ENCODE data around the gene ACTMAP. TPM values are rescaled to one million over a fixed set of nuclear protein-coding genes. Genes with fewer than 3 reads are reported as not detected.

ACTMAP gene
- total and polyA plus RNA-seq, 2 of the 13 experiments (the other 11 are each of a cell fraction or from before 2014, with no cell fraction given) = 2.2 to 7.9 TPM

DNA sequence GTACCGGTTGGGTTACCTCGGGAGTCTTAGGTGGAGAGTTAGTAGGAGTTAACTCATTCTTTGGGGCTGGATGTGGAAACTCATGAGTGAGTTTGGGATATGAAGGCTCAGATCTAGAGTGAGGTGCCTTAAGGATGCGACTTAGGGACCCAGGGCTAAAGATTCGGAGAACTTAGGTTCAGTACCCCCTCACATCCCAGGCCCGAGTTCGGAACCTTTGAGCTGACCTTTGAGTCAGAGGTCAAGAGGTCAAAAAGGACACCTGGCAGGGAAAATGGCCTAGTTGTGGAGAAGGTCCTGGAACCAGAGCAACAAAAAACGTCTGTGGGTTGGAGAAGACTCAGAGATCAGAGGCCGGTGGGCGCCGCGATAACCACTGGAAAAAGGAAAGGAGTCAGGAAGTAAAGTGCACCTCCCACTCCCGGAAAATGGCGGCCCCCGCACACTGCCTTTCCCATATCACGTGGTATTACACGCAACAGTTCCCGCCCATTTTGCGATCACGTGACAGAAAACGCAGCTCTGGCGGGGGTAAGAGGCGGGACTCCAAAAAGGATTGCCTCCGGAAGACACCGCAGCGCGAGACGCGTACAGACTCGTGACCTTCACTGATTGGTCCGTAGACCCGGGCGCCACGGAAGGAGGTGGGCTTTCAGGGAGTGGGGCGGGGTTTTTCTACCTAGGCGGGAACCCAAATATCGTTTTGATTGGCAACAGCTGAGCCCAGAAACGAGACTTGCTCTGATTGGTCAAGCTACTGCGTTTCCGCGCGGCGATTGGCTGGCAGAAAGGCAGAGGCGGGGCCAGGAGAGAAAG is at the start of gene ACTMAP (continued):
- TF ChIP-seq ZNF841 (CRISPR knock-in tag; IDR thresholded peaks at IDR 0.05; ENCODE audit: borderline replicate concordance) (no peak), BRD4 (CRISPR knock-in tag; IDR thresholded peaks at IDR 0.05) (no peak), SMARCE1 (IDR thresholded peaks at IDR 0.05; ENCODE audit: borderline replicate concordance) (no peak), HNRNPH1 (optimal IDR thresholded peaks at IDR 0.05; ENCODE audit: low read depth, low read length) (no peak), HOXA7 (CRISPR knock-in tag; IDR thresholded peaks at IDR 0.05) (no peak), SRF (IDR thresholded peaks at IDR 0.05; ENCODE audit: low read depth, low read length) (peak; percentile 5; the same call in 1 of the 2 replicates), ZNF235 (CRISPR knock-in tag; IDR thresholded peaks at IDR 0.05; ENCODE audit: borderline replicate concordance) (no peak), NFIB (CRISPR knock-in tag; IDR thresholded peaks at IDR 0.05; ENCODE audit: borderline replicate concordance) (no peak), FOSL2 (CRISPR knock-in tag; IDR thresholded peaks at IDR 0.05) (peak; percentile 57), NPAS2 (CRISPR knock-in tag; IDR thresholded peaks at IDR 0.05; ENCODE audit: borderline replicate concordance) (no peak), ZNF605 (CRISPR knock-in tag; IDR thresholded peaks at IDR 0.05) (peak; percentile 62), ZNF572 (CRISPR knock-in tag; IDR thresholded peaks at IDR 0.05) (no peak), ZFP36L1 (CRISPR knock-in tag; IDR thresholded peaks at IDR 0.05) (no peak), HES4 (CRISPR knock-in tag; IDR thresholded peaks at IDR 0.05; ENCODE audit: borderline replicate concordance) (no peak), ZZZ3 (CRISPR knock-in tag; IDR thresholded peaks at IDR 0.05; ENCODE audit: borderline replicate concordance) (no peak), CBX2 (IDR thresholded peaks at IDR 0.05; ENCODE audit: low read depth, low read length) (no peak), CBX2 (CRISPR knock-in tag; IDR thresholded peaks at IDR 0.05; ENCODE audit: low read depth) (no peak), RFX1 (IDR thresholded peaks at IDR 0.05) (no peak), SUZ12 (IDR thresholded peaks at IDR 0.05; ENCODE audit: low read depth, low read length) (no peak), HOXA9 (CRISPR knock-in tag; IDR thresholded peaks at IDR 0.05; ENCODE audit: borderline replicate concordance) (no peak)
- TF ChIP-seq, protein P1, sequence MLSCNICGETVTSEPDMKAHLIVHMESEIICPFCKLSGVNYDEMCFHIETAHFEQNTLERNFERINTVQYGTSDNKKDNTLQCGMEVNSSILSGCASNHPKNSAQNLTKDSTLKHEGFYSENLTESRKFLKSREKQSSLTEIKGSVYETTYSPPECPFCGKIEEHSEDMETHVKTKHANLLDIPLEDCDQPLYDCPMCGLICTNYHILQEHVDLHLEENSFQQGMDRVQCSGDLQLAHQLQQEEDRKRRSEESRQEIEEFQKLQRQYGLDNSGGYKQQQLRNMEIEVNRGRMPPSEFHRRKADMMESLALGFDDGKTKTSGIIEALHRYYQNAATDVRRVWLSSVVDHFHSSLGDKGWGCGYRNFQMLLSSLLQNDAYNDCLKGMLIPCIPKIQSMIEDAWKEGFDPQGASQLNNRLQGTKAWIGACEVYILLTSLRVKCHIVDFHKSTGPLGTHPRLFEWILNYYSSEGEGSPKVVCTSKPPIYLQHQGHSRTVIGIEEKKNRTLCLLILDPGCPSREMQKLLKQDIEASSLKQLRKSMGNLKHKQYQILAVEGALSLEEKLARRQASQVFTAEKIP (CRISPR knock-in tag; IDR thresholded peaks at IDR 0.05; ENCODE audit: borderline replicate concordance) = no peak
- TF ChIP-seq, protein P2, sequence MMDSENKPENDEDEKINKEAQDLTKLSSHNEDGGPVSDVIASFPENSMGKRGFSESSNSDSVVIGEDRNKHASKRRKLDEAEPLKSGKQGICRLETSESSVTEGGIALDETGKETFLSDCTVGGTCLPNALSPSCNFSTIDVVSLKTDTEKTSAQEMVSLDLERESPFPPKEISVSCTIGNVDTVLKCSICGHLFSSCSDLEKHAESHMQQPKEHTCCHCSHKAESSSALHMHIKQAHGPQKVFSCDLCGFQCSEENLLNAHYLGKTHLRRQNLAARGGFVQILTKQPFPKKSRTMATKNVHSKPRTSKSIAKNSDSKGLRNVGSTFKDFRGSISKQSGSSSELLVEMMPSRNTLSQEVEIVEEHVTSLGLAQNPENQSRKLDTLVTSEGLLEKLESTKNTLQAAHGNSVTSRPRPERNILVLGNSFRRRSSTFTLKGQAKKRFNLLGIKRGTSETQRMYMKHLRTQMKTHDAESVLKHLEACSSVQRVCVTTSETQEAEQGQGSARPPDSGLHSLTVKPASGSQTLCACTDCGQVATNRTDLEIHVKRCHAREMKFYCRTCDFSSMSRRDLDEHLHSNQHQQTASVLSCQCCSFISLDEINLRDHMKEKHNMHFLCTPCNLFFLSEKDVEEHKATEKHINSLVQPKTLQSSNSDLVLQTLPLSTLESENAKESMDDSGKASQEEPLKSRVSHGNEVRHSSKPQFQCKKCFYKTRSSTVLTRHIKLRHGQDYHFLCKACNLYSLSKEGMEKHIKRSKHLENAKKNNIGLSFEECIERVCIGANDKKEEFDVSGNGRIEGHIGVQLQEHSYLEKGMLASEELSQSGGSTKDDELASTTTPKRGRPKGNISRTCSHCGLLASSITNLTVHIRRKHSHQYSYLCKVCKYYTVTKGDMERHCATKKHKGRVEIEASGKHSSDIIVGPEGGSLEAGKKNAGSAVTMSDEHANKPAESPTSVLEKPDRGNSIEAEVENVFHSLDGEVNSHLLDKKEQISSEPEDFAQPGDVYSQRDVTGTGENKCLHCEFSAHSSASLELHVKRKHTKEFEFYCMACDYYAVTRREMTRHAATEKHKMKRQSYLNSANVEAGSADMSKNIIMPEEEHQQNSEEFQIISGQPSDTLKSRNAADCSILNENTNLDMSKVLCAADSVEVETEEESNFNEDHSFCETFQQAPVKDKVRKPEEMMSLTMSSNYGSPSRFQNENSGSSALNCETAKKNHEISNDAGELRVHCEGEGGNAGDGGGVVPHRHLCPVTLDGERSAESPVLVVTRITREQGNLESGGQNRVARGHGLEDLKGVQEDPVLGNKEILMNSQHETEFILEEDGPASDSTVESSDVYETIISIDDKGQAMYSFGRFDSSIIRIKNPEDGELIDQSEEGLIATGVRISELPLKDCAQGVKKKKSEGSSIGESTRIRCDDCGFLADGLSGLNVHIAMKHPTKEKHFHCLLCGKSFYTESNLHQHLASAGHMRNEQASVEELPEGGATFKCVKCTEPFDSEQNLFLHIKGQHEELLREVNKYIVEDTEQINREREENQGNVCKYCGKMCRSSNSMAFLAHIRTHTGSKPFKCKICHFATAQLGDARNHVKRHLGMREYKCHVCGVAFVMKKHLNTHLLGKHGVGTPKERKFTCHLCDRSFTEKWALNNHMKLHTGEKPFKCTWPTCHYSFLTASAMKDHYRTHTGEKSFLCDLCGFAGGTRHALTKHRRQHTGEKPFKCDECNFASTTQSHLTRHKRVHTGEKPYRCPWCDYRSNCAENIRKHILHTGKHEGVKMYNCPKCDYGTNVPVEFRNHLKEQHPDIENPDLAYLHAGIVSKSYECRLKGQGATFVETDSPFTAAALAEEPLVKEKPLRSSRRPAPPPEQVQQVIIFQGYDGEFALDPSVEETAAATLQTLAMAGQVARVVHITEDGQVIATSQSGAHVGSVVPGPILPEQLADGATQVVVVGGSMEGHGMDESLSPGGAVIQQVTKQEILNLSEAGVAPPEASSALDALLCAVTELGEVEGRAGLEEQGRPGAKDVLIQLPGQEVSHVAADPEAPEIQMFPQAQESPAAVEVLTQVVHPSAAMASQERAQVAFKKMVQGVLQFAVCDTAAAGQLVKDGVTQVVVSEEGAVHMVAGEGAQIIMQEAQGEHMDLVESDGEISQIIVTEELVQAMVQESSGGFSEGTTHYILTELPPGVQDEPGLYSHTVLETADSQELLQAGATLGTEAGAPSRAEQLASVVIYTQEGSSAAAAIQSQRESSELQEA (CRISPR knock-in tag; IDR thresholded peaks at IDR 0.05; ENCODE audit: not compliant biosample characterization) = no peak
